Lower leg skin (tissue), 3 donors: ENCODE data around the gene CD109.

Experiments used
- POLR2A ChIP-seq, 2 donors: fragments of 450-650 bp; IDR thresholded peaks; one replicate each; pipeline ENCODE4 v1.6.1; 2016 to 2017; ENCODE audit warnings: antibody characterized with exemption in 2 of 2, mild to moderate bottlenecking in 1 of 2, moderate library complexity in 1 of 2
- TF ChIP-seq, protein P1 (sequence below), 3 donors: fragments of 450-650 bp; IDR thresholded peaks; one replicate each; pipeline ENCODE4 v1.5.1; 2016; ENCODE audit warnings: antibody characterized with exemption in 3 of 3, mild to moderate bottlenecking in 3 of 3, moderate library complexity in 2 of 3

DNA sequence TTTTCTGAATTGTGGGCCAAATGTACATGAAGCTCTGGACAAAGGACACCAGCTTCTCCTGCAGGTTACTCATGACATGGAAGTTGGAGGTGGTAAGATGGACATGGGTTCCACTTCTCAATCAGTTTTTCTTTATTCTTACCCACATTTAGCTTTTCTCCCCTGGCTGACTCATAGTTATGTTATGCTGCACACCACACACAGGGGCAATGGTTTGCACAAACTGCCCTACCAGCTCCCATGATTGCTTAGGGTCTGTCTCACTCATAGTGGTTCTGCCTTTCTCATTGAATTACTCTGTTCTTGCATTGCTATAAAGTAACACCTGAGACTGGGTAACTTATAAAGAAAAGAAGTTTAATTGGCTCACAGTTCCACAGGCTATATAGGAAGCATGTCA, 4.5 kb upstream of the CD109 start:
- no peak for TF ChIP-seq POLR2A (IDR thresholded peaks at IDR 0.05)
- TF ChIP-seq, protein P1, sequence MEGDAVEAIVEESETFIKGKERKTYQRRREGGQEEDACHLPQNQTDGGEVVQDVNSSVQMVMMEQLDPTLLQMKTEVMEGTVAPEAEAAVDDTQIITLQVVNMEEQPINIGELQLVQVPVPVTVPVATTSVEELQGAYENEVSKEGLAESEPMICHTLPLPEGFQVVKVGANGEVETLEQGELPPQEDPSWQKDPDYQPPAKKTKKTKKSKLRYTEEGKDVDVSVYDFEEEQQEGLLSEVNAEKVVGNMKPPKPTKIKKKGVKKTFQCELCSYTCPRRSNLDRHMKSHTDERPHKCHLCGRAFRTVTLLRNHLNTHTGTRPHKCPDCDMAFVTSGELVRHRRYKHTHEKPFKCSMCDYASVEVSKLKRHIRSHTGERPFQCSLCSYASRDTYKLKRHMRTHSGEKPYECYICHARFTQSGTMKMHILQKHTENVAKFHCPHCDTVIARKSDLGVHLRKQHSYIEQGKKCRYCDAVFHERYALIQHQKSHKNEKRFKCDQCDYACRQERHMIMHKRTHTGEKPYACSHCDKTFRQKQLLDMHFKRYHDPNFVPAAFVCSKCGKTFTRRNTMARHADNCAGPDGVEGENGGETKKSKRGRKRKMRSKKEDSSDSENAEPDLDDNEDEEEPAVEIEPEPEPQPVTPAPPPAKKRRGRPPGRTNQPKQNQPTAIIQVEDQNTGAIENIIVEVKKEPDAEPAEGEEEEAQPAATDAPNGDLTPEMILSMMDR (IDR thresholded peaks at IDR 0.05), result no peak
